Measurements from ENCODE around the gene COL21A1.

The COL21A1 gene

GRCh38 chr6:56101141-56101553 is 146.2 kb downstream of the COL21A1 start:
- peak; percentile 97 for DNase-seq

GRCh38 chr6:56096946-56097621 is 150.3 kb downstream of the COL21A1 start:
- DNase-seq, result no peak

- DNase-seq, result peak; percentile 38
These were observed 150.8 kb downstream of the COL21A1 start for GRCh38 chr6:56096541-56096940.

GRCh38 chr6:56093776-56094175 is 153.6 kb downstream of the COL21A1 start:
- no peak for DNase-seq

- peak; percentile 81 for DNase-seq
These were observed 156.1 kb downstream of the COL21A1 start for GRCh38 chr6:56091159-56091869.

GRCh38 chr6:56088641-56089040 is 158.7 kb downstream of the COL21A1 start:
- no peak for DNase-seq

- no peak for DNase-seq
These were observed 160.0 kb downstream of the COL21A1 start for GRCh38 chr6:56087421-56087820.

GRCh38 chr6:56079751-56080540 is 167.4 kb downstream of the COL21A1 start:
- no peak for DNase-seq

- no peak for DNase-seq
These were observed 171.3 kb downstream of the COL21A1 start for GRCh38 chr6:56076033-56076432.

GRCh38 chr6:56073761-56074160 is 173.6 kb downstream of the COL21A1 start:
- DNase-seq, result peak; percentile 32

GRCh38 chr6:56073315-56073714 is 174.1 kb downstream of the COL21A1 start:
- peak; percentile 49 for DNase-seq

- peak; percentile 36 for DNase-seq
These were observed 174.5 kb downstream of the COL21A1 start for GRCh38 chr6:56072856-56073255.

- no peak for DNase-seq
These were observed 182.0 kb downstream of the COL21A1 start for GRCh38 chr6:56065408-56065807.

GRCh38 chr6:56062836-56063235 is 184.5 kb downstream of the COL21A1 start:
- DNase-seq, result no peak

GRCh38 chr6:56058636-56059035 is 188.7 kb downstream of the COL21A1 start:
- DNase-seq, result no peak

GRCh38 chr6:56055081-56055704 is 192.2 kb downstream of the COL21A1 start:
- no peak for DNase-seq

GRCh38 chr6:56051202-56051598 is 196.2 kb downstream of the COL21A1 start:
- DNase-seq, result no peak

GRCh38 chr6:56050530-56051201 is 196.7 kb downstream of the COL21A1 start:
- no peak for DNase-seq

GRCh38 chr6:56048601-56049000 is 198.8 kb downstream of the COL21A1 start:
- no peak for DNase-seq

- DNase-seq, result no peak
These were observed 199.3 kb downstream of the COL21A1 start for GRCh38 chr6:56047931-56048540.

- DNase-seq, result peak; percentile 39
These were observed 200.8 kb downstream of the COL21A1 start for GRCh38 chr6:56046576-56046975.

GRCh38 chr6:56043761-56044160 is 203.6 kb downstream of the COL21A1 start:
- no peak for DNase-seq

All from fibroblast of skin of right quadriceps (primary cell).